Measurements from ENCODE around the gene ADARB2.
A peak's percentile ranks its signal among the peaks of the same experiment; 100 is the strongest.

Gene ADARB2

GRCh38 chr10:1202343-1202742, 535.0 kb downstream of the ADARB2 start:
- no peak for TF ChIP-seq Cebpa-rat (IDR thresholded peaks at IDR 0.05)
- Histone ChIP-seq H3K9ac (no peak overlapping the region), H3K4me1 (peaks cover 3% of the 10 kb centered on the region), H3K4me3 (no peak overlapping the region), H3K27me3 (no peaks in the 10 kb centered on the region), H3K9me3 (no peaks in the 10 kb centered on the region), H4K20me1 (no peaks in the 10 kb centered on the region), H3K36me3 (no peaks in the 10 kb centered on the region), H3K27ac (no peak overlapping the region), H3K4me2 (no peak overlapping the region)

GRCh38 chr10:1200866-1201807, 536.2 kb downstream of the ADARB2 start:
- Histone ChIP-seq H3K4me3 (no peak overlapping the region), H3K9ac (no peak overlapping the region), H3K4me1 (peaks cover 7% of the 10 kb centered on the region), H3K27ac (no peak overlapping the region), H3K27me3 (no peaks in the 10 kb centered on the region), H3K4me2 (no peak overlapping the region), H3K9me3 (no peaks in the 10 kb centered on the region), H3K36me3 (no peaks in the 10 kb centered on the region), H4K20me1 (no peaks in the 10 kb centered on the region)
- TF ChIP-seq Cebpa-rat (IDR thresholded peaks at IDR 0.05): no peak

GRCh38 chr10:1199897-1200721, 537.2 kb downstream of the ADARB2 start:
- H3K4me3 ChIP-seq: no peak overlapping the region
- peaks cover 7% of the 10 kb centered on the region for H3K4me1 ChIP-seq
- no peaks in the 10 kb centered on the region for H3K27me3 ChIP-seq
- H3K9me3 ChIP-seq: no peaks in the 10 kb centered on the region
- H3K9ac ChIP-seq: no peak overlapping the region
- H4K20me1 ChIP-seq: no peaks in the 10 kb centered on the region
- no peaks in the 10 kb centered on the region for H3K36me3 ChIP-seq
- no peak for TF ChIP-seq Cebpa-rat (IDR thresholded peaks at IDR 0.05)
- no peak overlapping the region for H3K27ac ChIP-seq
- H3K4me2 ChIP-seq: no peak overlapping the region

GRCh38 chr10:1199345-1199673, 538.0 kb downstream of the ADARB2 start:
- Histone ChIP-seq H3K9me3 (no peaks in the 10 kb centered on the region), H3K4me2 (no peak overlapping the region), H3K9ac (no peak overlapping the region), H3K4me3 (no peak overlapping the region), H3K27ac (no peak overlapping the region), H3K4me1 (peaks cover 13% of the 10 kb centered on the region), H4K20me1 (no peaks in the 10 kb centered on the region), H3K27me3 (no peaks in the 10 kb centered on the region), H3K36me3 (no peaks in the 10 kb centered on the region)
- TF ChIP-seq Cebpa-rat (IDR thresholded peaks at IDR 0.05): no peak

GRCh38 chr10:1198453-1199344, 538.6 kb downstream of the ADARB2 start:
- no peak overlapping the region for H3K4me3 ChIP-seq
- H3K27ac ChIP-seq: no peak overlapping the region
- H3K4me2 ChIP-seq: no peak overlapping the region
- no peaks in the 10 kb centered on the region for H4K20me1 ChIP-seq
- no peaks in the 10 kb centered on the region for H3K36me3 ChIP-seq
- H3K27me3 ChIP-seq: no peaks in the 10 kb centered on the region
- H3K9ac ChIP-seq: no peak overlapping the region
- peaks cover 19% of the 10 kb centered on the region for H3K4me1 ChIP-seq
- H3K9me3 ChIP-seq: no peaks in the 10 kb centered on the region
- no peak for TF ChIP-seq Cebpa-rat (IDR thresholded peaks at IDR 0.05)

GRCh38 chr10:1197384-1197783, 539.9 kb downstream of the ADARB2 start:
- no peaks in the 10 kb centered on the region for H4K20me1 ChIP-seq
- no peak overlapping the region for H3K27ac ChIP-seq
- no peaks in the 10 kb centered on the region for H3K27me3 ChIP-seq
- peaks cover 32% of the 10 kb centered on the region for H3K4me1 ChIP-seq
- H3K9me3 ChIP-seq: no peaks in the 10 kb centered on the region
- no peaks in the 10 kb centered on the region for H3K36me3 ChIP-seq
- H3K4me2 ChIP-seq: peak overlapping the region; percentile 10
- TF ChIP-seq Cebpa-rat (IDR thresholded peaks at IDR 0.05): no peak
- no peak overlapping the region for H3K9ac ChIP-seq
- H3K4me3 ChIP-seq: no peak overlapping the region

GRCh38 chr10:1196656-1197055, 540.7 kb downstream of the ADARB2 start:
- Histone ChIP-seq H3K9ac (no peak overlapping the region), H3K9me3 (no peaks in the 10 kb centered on the region), H3K4me3 (no peak overlapping the region), H3K36me3 (no peaks in the 10 kb centered on the region), H3K4me2 (no peak overlapping the region), H3K27me3 (no peaks in the 10 kb centered on the region), H4K20me1 (no peaks in the 10 kb centered on the region), H3K27ac (no peak overlapping the region), H3K4me1 (peaks cover 33% of the 10 kb centered on the region)
- TF ChIP-seq Cebpa-rat (IDR thresholded peaks at IDR 0.05): no peak

GRCh38 chr10:1195828-1196227, 541.5 kb downstream of the ADARB2 start:
- H3K9me3 ChIP-seq: no peaks in the 10 kb centered on the region
- no peak for TF ChIP-seq Cebpa-rat (IDR thresholded peaks at IDR 0.05)
- H3K4me3 ChIP-seq: no peak overlapping the region
- no peaks in the 10 kb centered on the region for H3K27me3 ChIP-seq
- no peaks in the 10 kb centered on the region for H3K36me3 ChIP-seq
- H3K27ac ChIP-seq: no peak overlapping the region
- peaks cover 33% of the 10 kb centered on the region for H3K4me1 ChIP-seq
- no peaks in the 10 kb centered on the region for H4K20me1 ChIP-seq
- H3K9ac ChIP-seq: no peak overlapping the region
- no peak overlapping the region for H3K4me2 ChIP-seq

- no peak overlapping the region for H3K27ac ChIP-seq
These were observed 543.2 kb downstream of the ADARB2 start for GRCh38 chr10:1194161-1194560.

More at GRCh38 chr10:1194161-1194560, 543.2 kb downstream of the ADARB2 start:
- no peak for TF ChIP-seq Cebpa-rat (IDR thresholded peaks at IDR 0.05)
- H3K4me3 ChIP-seq: no peak overlapping the region
- H3K9ac ChIP-seq: 0 out of 2 replicates have a peak overlapping the region, but pooled peaks have one; percentile 28
- H3K4me1 ChIP-seq: peaks cover 34% of the 10 kb centered on the region
- H3K4me2 ChIP-seq: peak overlapping the region; percentile 68
- H4K20me1 ChIP-seq: no peaks in the 10 kb centered on the region
- H3K36me3 ChIP-seq: no peaks in the 10 kb centered on the region
- H3K27me3 ChIP-seq: no peaks in the 10 kb centered on the region
- H3K9me3 ChIP-seq: no peaks in the 10 kb centered on the region

Data from BLaER1 (cell line).